Endothelial cell of umbilical vein (primary cell): ENCODE measurements around the gene MTG2. TPM values are rescaled to one million over a fixed set of nuclear protein-coding genes. Genes with fewer than 3 reads are reported as not detected.

Source experiments
- BruUV-seq: library from RNA; stranded (reverse); fragments of 400-500 nt; replicated peaks from 2 replicates; lab custom pipeline; 2021; lab: Mats Ljungman, UMichigan
- CTCF ChIA-PET: fragments of 300-600, 350-600 bp; sonication (Branson Sonifier 250); formaldehyde crosslinking; loops from one replicate; lab custom pipeline; 2021; ENCODE audit warnings: antibody characterized with exemption, inconsistent platforms; lab: Charles Lee
- POLR2A ChIA-PET: fragments of 300-600, 350-600 bp; sonication (Branson Sonifier 250); formaldehyde crosslinking; loops from one replicate; lab custom pipeline; 2021; ENCODE audit warnings: antibody characterized with exemption, inconsistent platforms; lab: Charles Lee
- DNase-seq: peaks from one replicate; pipeline ENCODE4 v3.0.0-alpha.2; 2011; ENCODE audit warnings: low read depth, low spot score
- FAIRE-seq: peaks from 2 replicates; lab custom pipeline; 2011; peaks lifted over from hg19 to GRCh38; lab: Jason Lieb, UNC
- H2AFZ ChIP-seq: 2 replicates; pipeline ENCODE4 v1.6.0; 2012; ENCODE audit warnings: low read depth, low read length, control low read depth, inconsistent platforms
- H3K27ac ChIP-seq: 2 replicates; pipeline ENCODE4 v1.5.1; 2011; ENCODE audit warnings: low read depth, mild to moderate bottlenecking, control low read depth, low read length, moderate library complexity; ENCODE audit not compliant: insufficient read depth
- H3K27me3 ChIP-seq, 2 experiments: 2 replicates each; pipeline versions ENCODE4 v1.6.0 to v1.6.1; 2011; ENCODE audit warnings: low read length in 2 of 2, mixed read lengths in 1 of 2; ENCODE audit not compliant: control insufficient read depth in 2 of 2, insufficient read depth in 2 of 2
- H3K36me3 ChIP-seq, 2 experiments: 2 replicates in 1 of 2; 3 replicates in 1 of 2; pipeline ENCODE4 v1.5.1; 2011; ENCODE audit warnings: low read length in 2 of 2, mild to moderate bottlenecking in 1 of 2, moderate library complexity in 1 of 2; ENCODE audit not compliant: control insufficient read depth in 2 of 2, insufficient read depth in 2 of 2; ENCODE audit errors: extremely low read depth in 1 of 2
- H3K4me1 ChIP-seq: 3 replicates; pipeline ENCODE4 v1.5.1; 2011; ENCODE audit warnings: mild to moderate bottlenecking, low read length; ENCODE audit not compliant: control insufficient read depth, insufficient read depth; ENCODE audit errors: extremely low read depth
- H3K4me2 ChIP-seq: 2 replicates; pipeline ENCODE4 v1.6.1; 2011; ENCODE audit warnings: low read length, control low read depth, mixed read lengths; ENCODE audit not compliant: insufficient read depth
- H3K4me3 ChIP-seq, 3 experiments: fragments of 200-600 bp in 1 of 3; sonication (generic), shearing (Covaris generic) in 1 of 3; replicated peaks in 1 of 3; 2 replicates each; pipeline ENCODE4 v1.5.1; 2011 to 2016; ENCODE audit warnings: control low read depth in 3 of 3, low read length in 3 of 3, mild to moderate bottlenecking in 2 of 3, inconsistent platforms in 1 of 3, low read depth in 1 of 3, moderate library complexity in 1 of 3; ENCODE audit not compliant: insufficient read depth in 1 of 3
- H3K79me2 ChIP-seq: 2 replicates; pipeline ENCODE4 v1.6.0; 2012; ENCODE audit warnings: low read length, inconsistent platforms; ENCODE audit not compliant: control insufficient read depth, insufficient read depth
- H3K9ac ChIP-seq: replicated peaks from 2 replicates; pipeline ENCODE3; 2011; ENCODE audit warnings: low read length, control low read depth; ENCODE audit not compliant: insufficient read depth; ENCODE audit errors: extremely low read depth
- H3K9me1 ChIP-seq: replicated peaks from 3 replicates; pipeline ENCODE4 v1.6.0; 2011; ENCODE audit warnings: mild to moderate bottlenecking, low read length; ENCODE audit not compliant: control insufficient read depth, insufficient read depth; ENCODE audit errors: extremely low read depth
- H3K9me3 ChIP-seq: replicated peaks from 2 replicates; pipeline ENCODE4 v1.5.1; 2012; ENCODE audit warnings: low read length, inconsistent platforms; ENCODE audit not compliant: control insufficient read depth, insufficient read depth
- H4K20me1 ChIP-seq: replicated peaks from 2 replicates; pipeline ENCODE3; 2011; ENCODE audit warnings: mild to moderate bottlenecking, low read length; ENCODE audit not compliant: control insufficient read depth, insufficient read depth; ENCODE audit errors: extremely low read depth
- CTCF ChIP-seq, 2 donors: IDR thresholded peaks; 1 replicate in 1 of 2; 2 replicates in 1 of 2; pipeline ENCODE4 v1.5.1; 2011; ENCODE audit warnings: low read length in 2 of 2, mild to moderate bottlenecking in 2 of 2, moderate library complexity in 2 of 2, control low read depth in 1 of 2, inconsistent platforms in 1 of 2, low read depth in 1 of 2; ENCODE audit not compliant: insufficient read depth in 1 of 2; ENCODE audit errors: extremely low read depth in 1 of 2
- EZH2 ChIP-seq: IDR thresholded peaks from 2 replicates; pipeline ENCODE4 v1.6.1; 2012; ENCODE audit warnings: borderline replicate concordance, low read depth, mild to moderate bottlenecking, moderate library complexity, low read length, inconsistent platforms; ENCODE audit not compliant: severe bottlenecking
- FOS ChIP-seq: IDR thresholded peaks from 2 replicates; pipeline ENCODE4 v1.6.1; 2011; ENCODE audit warnings: mild to moderate bottlenecking, low read length, moderate library complexity, borderline replicate concordance; ENCODE audit not compliant: insufficient read depth
- GATA2 ChIP-seq: IDR thresholded peaks from 2 replicates; pipeline ENCODE4 v1.7.0; 2011; ENCODE audit warnings: low read depth, mild to moderate bottlenecking, moderate library complexity, mixed read lengths, low read length; ENCODE audit not compliant: insufficient read length, insufficient read depth
- JUN ChIP-seq: IDR thresholded peaks from 2 replicates; pipeline ENCODE4 v1.6.1; 2011; ENCODE audit warnings: borderline replicate concordance, low read depth; ENCODE audit not compliant: insufficient read length, insufficient read depth
- MAX ChIP-seq: IDR thresholded peaks from 2 replicates; pipeline ENCODE4 v1.6.1; 2011; ENCODE audit not compliant: insufficient read depth, insufficient read length
- MYC ChIP-seq: IDR thresholded peaks from one replicate; pipeline ENCODE4 v1.6.1; 2011; ENCODE audit warnings: mild to moderate bottlenecking, low read depth, low read length
- POLR2A ChIP-seq: IDR thresholded peaks from 2 replicates; pipeline ENCODE4 v1.6.1; 2012; ENCODE audit warnings: low read depth, mild to moderate bottlenecking, control low read depth, low read length
- POLR2AphosphoS5 ChIP-seq: IDR thresholded peaks from 2 replicates; pipeline ENCODE4 v1.6.1; 2012; ENCODE audit warnings: low read depth, mild to moderate bottlenecking, control low read depth, low read length, moderate library complexity; ENCODE audit not compliant: insufficient read depth
- dilution Hi-C: fragments of 300-500 bp; cut with MboI; formaldehyde crosslinking; loops from one replicate; pipeline ENCODE4 v1.15.0; 2019; ENCODE audit warnings: low sequenced_read_pairs; ENCODE audit not compliant: extremely low pct_ligation_motif_present
- intact Hi-C: fragments of 100-400 bp; cut with micrococcal nuclease; formaldehyde crosslinking; loops from one replicate; pipeline ENCODE4 v1.10.0; 2022
- polyA plus RNA-seq, 4 experiments: library from polyadenylated mRNA; depleted of rRNA in 3 of 4; stranded (reverse) in 3 of 4; unstranded in 1 of 4; fragments of >200 nt; gene quantifications; 2 replicates each; pipeline versions ENCODE4 v1.2.1 to v1.2.3, GENCODE V29; 2011 to 2012; ENCODE audit warnings: missing spikeins in 1 of 4
- total RNA-seq: library from RNA; stranded (reverse); gene quantifications from 2 replicates; pipeline ENCODE4 v1.2.3, GENCODE V29; 2021

Gene MTG2
- total and polyA plus RNA-seq, 2 donors (not counting 3 experiments of a cell fraction or from before 2014, with no cell fraction given): 19.9 to 31.6 TPM

GRCh38 chr20:62228982-62229545, 46.2 kb downstream of the MTG2 start:
- no peaks in the 10 kb centered on the region for H3K36me3 ChIP-seq
- H3K9me3 ChIP-seq: no peaks in the 10 kb centered on the region
- no peaks in the 10 kb centered on the region for H3K4me1 ChIP-seq
- no peak for TF ChIP-seq JUN
- TF ChIP-seq GATA2: no peak
- TF ChIP-seq MAX: no peak
- no peak for TF ChIP-seq EZH2
- no peak for TF ChIP-seq POLR2A
- no peak for TF ChIP-seq POLR2AphosphoS5
- TF ChIP-seq MYC: no peak
- no peak for TF ChIP-seq CTCF (IDR thresholded peaks at IDR 0.05; ENCODE audit: extremely low read depth in 1 of 2, insufficient read depth in 1 of 2, low read depth in 1 of 2, low read length in 2 of 2)
- TF ChIP-seq FOS: no peak
- H3K27me3 ChIP-seq: no peaks in the 10 kb centered on the region
- dilution Hi-C loops: no loop called here
- H3K27ac ChIP-seq: no peak overlapping the region
- H3K9ac ChIP-seq: no peak overlapping the region
- H3K4me2 ChIP-seq: no peak overlapping the region
- no peaks in the 10 kb centered on the region for H4K20me1 ChIP-seq
- POLR2A ChIA-PET: no interaction called here
- CTCF ChIA-PET: no interaction called here
- no peaks in the 10 kb centered on the region for H3K9me1 ChIP-seq
- intact Hi-C loops: no loop called here
- DNase-seq: no peak
- no peak for FAIRE-seq
- BruUV-seq: no TSS peak
- H2AFZ ChIP-seq: no peak overlapping the region
- H3K4me3 ChIP-seq: no peak overlapping the region
- H3K79me2 ChIP-seq: no peaks in the 10 kb centered on the region
